OCI-M1 (cell line): ENCODE data around the gene GPS2.
A peak's percentile ranks its signal among the peaks of the same experiment; 100 is the strongest.

Experiments
- DNase-seq: peaks from one replicate; lab custom pipeline; 2025; lab: John Stamatoyannopoulos, UW

The GPS2 gene

GRCh38 chr17:7317161-7317803 is 2.1 kb upstream of the GPS2 start:
- no peak for DNase-seq

GRCh38 chr17:7315570-7316235 is 543 bp upstream of the GPS2 start:
- DNase-seq: no peak

GRCh38 chr17:7313890-7314718 is 1.1 kb downstream of the GPS2 start:
- no peak for DNase-seq

- DNase-seq: peak; percentile 40
These were observed 1.9 kb downstream of the GPS2 start for GRCh38 chr17:7313088-7313889.

- no peak for DNase-seq
These were observed 2.6 kb downstream of the GPS2 start for GRCh38 chr17:7312432-7313087.

GRCh38 chr17:7311110-7311705 is 4.0 kb downstream of the GPS2 start:
- DNase-seq: no peak

- DNase-seq: no peak
These were observed 5.5 kb downstream of the GPS2 start for GRCh38 chr17:7309628-7310027.

- DNase-seq: peak; percentile 94
These were observed 6.3 kb downstream of the GPS2 start for GRCh38 chr17:7308625-7309433.

- DNase-seq: peak; percentile 64
These were observed 7.2 kb downstream of the GPS2 start for GRCh38 chr17:7307686-7308624.

GRCh38 chr17:7306911-7307685 is 8.1 kb downstream of the GPS2 start, which contains the start of gene EIF5A:
Gene EIF5A (plus strand): TSS chr17:7307628. CDS start chr17:7309636, 2,008 bp downstream.
- DNase-seq: peak; percentile 100

- DNase-seq: no peak
These were observed 11.0 kb downstream of the GPS2 start for GRCh38 chr17:7304179-7304578.

GRCh38 chr17:7296189-7296861 is 18.8 kb downstream of the GPS2 start:
- DNase-seq: peak; percentile 95

GRCh38 chr17:7295230-7296180 is 19.7 kb downstream of the GPS2 start:
- DNase-seq: no peak

- DNase-seq: no peak
These were observed 20.5 kb downstream of the GPS2 start, which contains the start of gene YBX2 for GRCh38 chr17:7294614-7295153. Gene YBX2 (minus strand): TSS chr17:7294639. CDS start chr17:7294500, 139 bp downstream.

GRCh38 chr17:7293816-7294613 is 21.1 kb downstream of the GPS2 start:
- DNase-seq: peak; percentile 34
